GM19468 (cell line): ENCODE data around the gene SDHA.

ENCODE experiments used
- ATAC-seq: cut with Tn5 transposase; IDR thresholded peaks from one replicate; pipeline ENCODE4 v1.9.1; 2021; ENCODE audit warnings: mild to moderate bottlenecking, moderate library complexity, moderate number of reproducible peaks; ENCODE audit not compliant: unreplicated experiment; ENCODE audit errors: extremely low read depth

Gene SDHA

DNA sequence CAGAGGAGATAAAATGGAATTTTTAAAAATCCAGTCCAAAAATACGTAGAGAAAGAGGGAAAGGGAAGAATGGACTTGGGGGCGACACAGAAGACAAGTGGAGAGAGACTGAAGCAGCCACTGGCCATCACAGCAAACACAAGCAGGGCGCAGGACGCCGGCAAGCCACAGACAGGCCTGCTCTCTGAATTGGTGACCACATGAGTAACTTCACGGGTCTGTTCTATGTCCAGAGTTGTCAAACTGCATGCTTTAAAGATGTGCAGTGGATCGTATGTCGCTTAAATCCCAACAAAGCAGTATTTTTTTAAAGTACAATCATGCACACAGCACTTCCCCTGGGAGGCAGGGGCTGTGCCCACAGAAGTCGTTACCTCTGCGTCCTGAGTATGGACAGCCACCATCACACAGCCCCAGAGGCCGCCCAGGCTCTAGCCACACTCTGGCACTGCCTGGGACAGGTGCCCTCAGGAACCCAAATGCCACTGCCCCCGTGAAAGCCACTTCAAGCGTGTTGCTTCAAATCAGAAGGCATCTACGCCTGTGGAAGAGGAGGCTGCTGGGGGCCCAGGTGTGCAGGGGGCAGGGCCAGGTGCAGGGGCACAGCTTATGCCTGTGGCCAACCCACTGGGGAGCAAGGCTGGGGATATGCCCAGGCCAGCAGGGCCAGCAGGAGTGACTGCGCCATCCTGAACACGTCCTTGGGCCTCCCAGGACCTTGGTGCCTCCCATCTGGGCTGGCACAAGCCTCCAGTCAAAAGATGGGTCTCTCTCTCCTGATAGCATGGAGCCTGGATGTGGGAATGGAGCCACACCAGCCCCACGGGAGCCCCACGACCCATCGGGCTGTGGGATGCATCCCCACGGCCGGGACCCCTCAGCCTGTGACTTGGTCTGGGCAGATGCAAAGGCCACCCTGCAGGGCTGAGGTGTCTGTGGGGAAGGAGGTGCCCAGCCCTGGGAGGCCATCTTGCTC is 32.7 kb upstream of the SDHA start:
- ATAC-seq = no peak

DNA sequence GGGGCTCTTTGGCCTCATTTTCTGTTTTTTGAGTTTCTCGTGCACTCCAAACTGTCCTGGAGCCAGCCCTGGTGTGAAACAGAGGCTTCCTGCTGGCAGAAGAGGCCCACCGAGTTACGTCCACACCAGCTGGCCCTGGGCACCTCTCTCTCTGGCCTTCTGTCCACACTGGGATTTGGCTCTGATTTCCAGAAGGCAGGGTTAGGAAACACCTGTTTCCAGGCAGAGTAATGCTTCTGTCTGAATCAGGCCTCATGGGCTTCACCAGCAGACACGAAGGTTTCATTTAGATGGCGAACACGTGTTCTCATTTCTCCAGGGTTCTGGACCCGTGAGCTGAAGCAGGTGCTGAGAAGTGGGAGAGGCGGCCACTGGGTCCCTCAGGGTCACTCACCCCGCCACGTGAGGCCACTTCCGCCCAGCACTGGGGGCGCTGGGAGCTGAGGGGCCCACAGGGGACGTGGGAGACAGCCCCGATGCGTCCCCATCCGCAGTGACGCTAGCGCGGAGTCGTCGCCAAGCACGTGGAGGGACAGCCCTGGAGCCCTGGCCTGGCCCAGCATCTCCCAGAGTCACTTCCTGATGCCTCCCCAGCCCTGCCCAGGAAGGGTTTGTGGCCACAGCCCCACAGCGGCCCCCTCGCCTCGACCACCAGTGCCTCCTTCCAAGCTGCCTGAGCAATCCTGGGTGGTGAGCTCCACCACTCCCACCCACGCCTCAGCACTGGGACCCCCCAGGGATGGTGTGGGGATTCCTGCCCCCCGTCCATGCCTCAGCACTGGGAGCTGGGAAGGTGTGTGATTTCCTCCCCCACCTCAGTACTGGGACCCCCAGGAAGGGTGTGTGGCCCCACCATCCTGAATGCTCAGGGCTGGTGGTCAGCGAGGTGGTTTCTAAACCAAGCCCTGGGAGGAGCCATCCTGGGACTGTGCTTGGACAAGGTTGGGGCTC is 31.8 kb upstream of the SDHA start:
- ATAC-seq = no peak

GRCh38 chr5:187042-187431 is 31.1 kb upstream of the SDHA start:
- no peak for ATAC-seq

DNA sequence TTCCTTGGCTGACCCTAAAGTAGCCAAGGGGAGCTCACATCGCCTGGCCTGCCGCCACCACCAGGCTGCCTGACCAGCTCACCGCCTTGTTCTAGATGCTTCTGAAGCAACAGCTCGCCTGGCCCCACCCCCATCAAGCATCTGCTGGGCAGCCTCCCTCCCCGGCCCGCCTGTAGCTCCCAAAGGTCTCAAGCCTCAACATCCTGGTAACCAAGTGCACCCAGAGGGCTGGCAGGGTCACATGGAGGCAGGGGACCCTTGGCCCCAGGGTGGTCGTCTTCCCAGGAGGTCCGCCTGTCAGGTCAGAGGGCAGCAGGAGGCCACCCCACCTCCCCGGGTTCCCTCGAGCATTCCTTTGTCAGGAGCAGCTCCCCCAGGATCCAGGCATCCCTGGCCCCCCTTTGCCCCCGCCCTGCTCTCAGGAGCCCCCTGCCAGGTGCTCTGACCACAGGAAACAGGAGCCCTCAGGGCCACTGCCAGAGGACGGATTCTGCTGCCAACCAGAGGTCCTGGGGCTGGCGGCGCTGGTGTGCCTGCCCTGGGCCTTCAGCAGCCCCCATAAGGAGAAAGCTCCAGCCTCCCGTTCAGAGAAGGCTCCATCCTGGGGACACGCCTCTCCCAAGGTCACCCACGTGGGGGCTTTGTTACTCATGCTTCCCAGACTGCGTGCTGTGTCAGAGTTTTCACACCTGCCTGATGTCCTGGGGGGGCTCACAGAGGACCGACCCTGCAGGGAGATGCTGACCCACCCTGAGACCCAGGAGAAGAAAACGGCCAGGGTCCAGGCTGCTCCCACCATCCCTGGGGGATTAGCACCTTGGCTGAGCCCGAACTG is 30.3 kb upstream of the SDHA start:
- ATAC-seq = no peak

GRCh38 chr5:188488-189481 is 29.3 kb upstream of the SDHA start:
- no peak for ATAC-seq

DNA sequence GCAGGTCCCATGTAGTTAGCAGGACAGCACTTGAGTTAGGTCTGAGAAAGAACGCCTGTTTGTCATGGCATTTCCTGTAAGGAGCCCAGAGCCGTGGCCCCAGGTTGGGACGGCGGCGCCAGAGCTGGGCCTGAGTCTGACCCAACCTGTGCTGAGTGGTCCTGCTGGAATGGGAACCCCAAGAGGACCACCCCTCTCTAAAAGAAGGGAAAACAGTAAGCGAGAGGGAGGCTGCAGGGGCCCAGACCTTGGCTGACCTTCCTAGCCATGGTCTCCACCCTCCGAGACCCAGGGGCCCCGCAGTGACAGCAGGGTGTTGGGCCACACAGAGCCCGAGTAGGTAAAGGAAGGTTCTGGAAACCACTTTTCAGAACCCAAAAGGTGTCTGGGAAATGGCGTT is 28.6 kb upstream of the SDHA start:
- ATAC-seq = no peak

- no peak for ATAC-seq
Measured at GRCh38 chr5:189976-190365, 28.1 kb upstream of the SDHA start.

- ATAC-seq = no peak
Measured at GRCh38 chr5:190366-191035, 27.6 kb upstream of the SDHA start.

- no peak for ATAC-seq
Measured at GRCh38 chr5:191036-191948, 26.8 kb upstream of the SDHA start, which contains the start of gene LRRC14B. Gene LRRC14B, plus strand, starts transcription at chr5:191495. Its CDS starts 44 bp downstream, at chr5:191539.

DNA sequence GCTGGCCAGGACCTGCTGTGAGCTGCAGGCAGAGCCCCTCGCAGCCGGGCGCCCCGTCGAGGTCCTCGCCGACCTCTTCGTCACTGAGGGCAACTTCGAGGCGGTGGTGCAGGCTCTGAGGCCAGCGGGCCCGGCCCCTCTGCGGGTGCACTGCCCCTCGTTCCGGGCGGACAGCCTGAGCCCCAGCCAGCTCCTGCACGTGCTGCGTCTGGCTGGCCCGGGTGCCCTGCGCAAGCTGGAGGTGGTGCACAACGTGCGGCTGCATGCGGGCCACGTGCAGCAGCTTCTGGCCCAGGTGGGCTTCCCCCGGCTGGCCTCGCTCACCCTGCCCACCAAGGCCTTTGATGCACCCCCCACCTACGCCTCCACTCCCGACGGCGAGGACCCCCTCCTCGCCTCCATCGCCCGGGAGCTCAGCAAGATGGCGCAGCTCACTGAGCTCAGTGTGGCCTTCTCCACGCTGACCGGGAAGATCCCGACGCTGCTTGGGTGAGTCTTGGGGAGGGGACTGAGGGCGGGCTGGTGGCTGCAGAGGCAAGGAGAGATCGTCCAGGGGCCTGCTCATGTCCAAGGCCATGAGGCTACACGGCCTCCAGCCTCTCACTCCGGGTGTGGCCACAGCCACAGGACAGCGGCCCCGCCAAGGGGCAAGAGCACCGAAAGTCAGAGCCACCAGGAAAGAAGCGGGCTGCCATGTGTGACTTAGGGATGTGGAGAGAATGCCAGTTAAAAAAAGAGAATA is 26.0 kb upstream of the SDHA start:
- ATAC-seq = no peak

DNA sequence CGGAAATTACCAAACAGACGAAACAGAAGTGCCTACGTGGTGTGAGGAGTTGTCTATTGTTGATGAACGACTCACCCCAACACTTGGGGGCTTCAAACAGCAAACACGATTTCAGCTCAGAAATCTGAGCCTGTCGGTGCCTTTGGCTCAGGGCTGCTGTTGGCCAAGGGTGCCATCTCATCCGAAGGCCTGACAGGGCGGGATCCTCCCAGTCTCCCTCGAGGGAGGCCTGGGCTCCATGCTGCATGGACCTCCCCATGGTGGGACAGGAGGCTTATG is 25.5 kb upstream of the SDHA start:
- no peak for ATAC-seq

DNA sequence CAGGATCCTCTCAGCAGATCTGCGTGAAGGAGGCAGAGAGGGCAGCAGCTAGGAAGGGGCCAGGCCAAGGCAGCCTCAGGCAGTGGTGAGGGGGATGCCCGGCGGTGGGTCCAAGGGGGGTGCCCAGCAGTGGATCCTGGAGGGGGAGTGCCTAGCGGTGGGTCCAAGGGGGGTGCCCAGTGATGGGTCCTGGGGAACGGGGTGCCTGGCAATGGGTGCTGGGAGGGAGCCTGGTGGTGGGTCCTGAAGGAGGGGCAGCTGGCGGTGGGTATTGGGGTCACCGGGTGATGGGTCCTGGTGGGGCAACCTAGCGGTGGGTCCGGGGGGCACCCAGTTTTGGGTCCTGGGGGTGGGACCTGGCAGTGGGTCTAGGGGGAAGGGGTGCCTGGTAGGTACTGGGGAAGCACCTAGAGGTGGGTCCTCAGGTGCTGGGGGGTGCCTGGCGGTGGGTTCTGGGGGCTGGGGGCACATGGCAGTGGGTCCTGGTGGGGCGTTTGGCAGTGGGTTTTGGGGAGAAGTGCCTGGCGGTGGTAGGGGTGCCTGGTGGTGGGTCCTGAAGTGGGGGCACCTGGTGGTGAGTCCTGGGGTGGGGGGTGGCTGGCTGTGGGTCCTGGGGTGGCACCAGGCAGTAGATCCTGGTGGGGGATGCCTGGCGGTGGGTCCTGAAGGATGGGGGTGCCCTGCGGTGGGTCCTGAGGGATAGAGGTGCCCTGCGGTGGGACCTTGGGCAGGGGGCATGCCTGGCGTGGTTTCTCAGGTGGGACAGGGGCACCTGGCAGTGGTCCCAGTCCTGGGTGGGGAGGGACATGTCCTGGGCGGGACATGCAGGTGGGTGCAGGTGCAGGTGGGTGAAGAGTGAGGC is 24.9 kb upstream of the SDHA start:
- no peak for ATAC-seq

DNA sequence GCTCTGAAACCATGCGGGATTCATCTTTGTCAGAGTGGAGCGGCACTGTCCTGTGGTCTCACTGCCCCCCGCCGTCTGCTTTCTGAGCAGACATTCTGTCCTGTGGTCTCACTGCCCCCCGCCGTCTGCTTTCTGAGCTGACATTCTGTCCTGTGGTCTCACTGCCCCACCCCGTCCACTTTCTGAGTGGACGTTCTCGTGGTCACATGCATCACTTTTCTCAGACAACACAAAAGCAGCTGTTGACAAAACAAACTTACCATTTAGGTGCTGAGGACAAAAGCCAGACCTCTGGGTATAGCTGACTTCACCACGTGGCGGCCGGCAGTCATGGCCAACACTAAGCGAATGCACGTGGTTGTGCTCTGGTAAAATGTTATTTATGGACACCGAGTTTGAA is 24.0 kb upstream of the SDHA start:
- no peak for ATAC-seq

DNA sequence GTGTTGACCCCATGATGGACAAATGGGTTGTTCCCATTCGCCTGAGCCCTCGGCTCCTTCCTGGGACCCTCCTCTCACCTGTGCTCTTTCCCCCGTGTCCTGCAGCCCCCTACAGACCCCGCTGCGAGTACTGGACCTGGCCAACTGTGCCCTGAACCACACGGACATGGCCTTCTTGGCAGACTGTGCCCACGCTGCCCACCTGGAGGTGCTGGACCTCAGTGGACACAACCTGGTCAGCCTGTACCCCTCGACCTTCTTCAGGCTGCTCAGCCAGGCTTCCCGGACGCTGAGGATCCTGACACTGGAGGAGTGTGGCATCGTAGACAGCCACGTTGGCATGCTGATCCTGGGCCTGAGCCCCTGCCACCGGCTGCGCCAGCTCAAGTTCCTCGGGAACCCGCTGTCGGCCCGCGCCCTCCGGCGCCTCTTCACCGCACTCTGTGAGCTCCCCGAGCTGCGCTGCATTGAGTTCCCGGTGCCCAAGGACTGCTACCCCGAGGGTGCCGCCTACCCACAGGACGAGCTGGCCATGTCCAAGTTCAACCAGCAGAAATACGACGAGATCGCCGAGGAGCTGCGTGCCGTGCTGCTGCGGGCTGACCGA is 23.4 kb upstream of the SDHA start:
- ATAC-seq = no peak

DNA sequence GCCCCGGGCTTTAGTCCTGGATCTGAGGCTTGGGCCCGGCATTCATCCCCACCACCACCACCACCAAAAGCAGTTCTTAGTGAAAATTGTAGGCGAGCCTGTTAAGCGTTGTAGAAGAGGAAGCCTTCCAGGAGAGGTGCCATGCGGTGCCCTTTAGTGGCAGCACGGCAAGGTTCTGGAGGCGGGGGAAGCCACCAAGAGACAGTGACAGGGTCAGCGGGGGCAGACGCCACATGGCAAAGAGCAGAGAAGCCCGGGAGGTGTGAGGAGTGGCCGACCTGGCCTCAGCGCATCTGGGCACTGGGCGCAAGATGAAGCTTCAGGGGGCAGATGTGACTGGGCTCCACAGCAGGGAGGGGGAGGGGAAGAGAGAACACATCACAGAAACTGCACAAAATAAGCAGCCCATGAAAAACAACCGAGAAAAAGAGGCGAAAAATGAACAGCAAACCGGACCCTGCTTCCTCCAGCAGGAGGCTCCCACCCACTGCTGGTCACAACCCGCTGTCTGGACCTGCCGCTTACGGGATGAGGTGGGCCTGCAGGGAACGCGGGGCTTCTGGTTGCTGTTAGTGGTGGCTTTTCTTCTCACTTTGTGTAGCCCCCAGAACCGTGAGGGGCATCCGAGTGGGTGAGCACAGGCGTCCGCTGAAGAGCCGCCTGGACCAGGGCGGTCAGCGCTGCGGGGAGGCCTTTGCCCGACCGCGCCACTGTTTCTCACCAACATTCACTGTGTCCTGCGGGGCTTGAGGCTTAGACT is 22.5 kb upstream of the SDHA start:
- no peak for ATAC-seq
